GM19468 (cell line): ENCODE results near the gene PTPRN2.

Source experiments
- ATAC-seq: cut with Tn5 transposase; IDR thresholded peaks from one replicate; pipeline ENCODE4 v1.9.1; 2021; ENCODE audit warnings: mild to moderate bottlenecking, moderate library complexity, moderate number of reproducible peaks; ENCODE audit not compliant: unreplicated experiment; ENCODE audit errors: extremely low read depth

Gene PTPRN2

GRCh38 chr7:158108646-158109293 lies 478.9 kb downstream of the PTPRN2 start:
- no peak for ATAC-seq

GRCh38 chr7:158107806-158108205 lies 479.8 kb downstream of the PTPRN2 start:
- ATAC-seq = no peak

- ATAC-seq = no peak
These were observed 481.4 kb downstream of the PTPRN2 start for GRCh38 chr7:158106272-158106671.

- ATAC-seq = no peak
These were observed 484.2 kb downstream of the PTPRN2 start for GRCh38 chr7:158103378-158103777.

GRCh38 chr7:158102897-158103296 lies 484.7 kb downstream of the PTPRN2 start:
- no peak for ATAC-seq

- no peak for ATAC-seq
These were observed 485.7 kb downstream of the PTPRN2 start for GRCh38 chr7:158101821-158102450.

- no peak for ATAC-seq
These were observed 489.2 kb downstream of the PTPRN2 start for GRCh38 chr7:158098125-158099030.

GRCh38 chr7:158097453-158098124 lies 490.0 kb downstream of the PTPRN2 start:
- ATAC-seq = no peak

- ATAC-seq = no peak
These were observed 490.5 kb downstream of the PTPRN2 start for GRCh38 chr7:158097106-158097452.

GRCh38 chr7:158096582-158096981 lies 491.0 kb downstream of the PTPRN2 start:
- no peak for ATAC-seq

- ATAC-seq = no peak
These were observed 492.9 kb downstream of the PTPRN2 start for GRCh38 chr7:158094671-158095226.

- ATAC-seq = no peak
These were observed 493.6 kb downstream of the PTPRN2 start for GRCh38 chr7:158094046-158094445.

GRCh38 chr7:158093156-158093796 lies 494.3 kb downstream of the PTPRN2 start:
- ATAC-seq = no peak

GRCh38 chr7:158087196-158087595 lies 500.4 kb downstream of the PTPRN2 start:
- ATAC-seq = no peak

GRCh38 chr7:158085741-158086695 lies 501.6 kb downstream of the PTPRN2 start:
- no peak for ATAC-seq

- ATAC-seq = no peak
These were observed 503.1 kb downstream of the PTPRN2 start for GRCh38 chr7:158084555-158084954.

GRCh38 chr7:158083526-158084310 lies 503.9 kb downstream of the PTPRN2 start:
- ATAC-seq = no peak

GRCh38 chr7:158082761-158083160 lies 504.9 kb downstream of the PTPRN2 start:
- ATAC-seq = no peak
